ENCODE results near the gene MYB.

Gene MYB

GRCh38 chr6:135165031-135165430, 16.1 kb upstream of the MYB start:
- DNase-seq, result no peak

- no peak for DNase-seq
These were observed 14.6 kb upstream of the MYB start for GRCh38 chr6:135166515-135166914.

DNA sequence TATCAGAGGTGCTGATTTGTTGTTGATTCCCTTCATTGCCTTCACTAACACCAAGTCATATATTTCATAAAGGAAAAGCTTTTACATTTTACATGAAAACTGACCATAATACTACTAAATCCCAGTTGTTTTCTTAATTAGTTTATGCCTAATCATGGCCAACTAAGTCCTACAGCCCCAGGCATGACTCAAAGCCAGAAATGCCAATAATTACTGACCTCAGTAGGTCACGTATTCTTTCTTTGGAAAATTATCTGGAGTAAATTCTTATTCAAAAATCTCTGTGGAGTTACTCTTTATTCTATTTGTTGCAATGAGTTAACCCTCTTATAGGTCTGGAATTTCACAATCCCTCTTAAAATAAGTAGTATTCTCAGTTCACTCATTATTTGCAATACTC, 13.5 kb upstream of the MYB start:
- no peak for DNase-seq

- no peak for DNase-seq
These were observed 12.3 kb upstream of the MYB start for GRCh38 chr6:135168766-135169165.

DNA sequence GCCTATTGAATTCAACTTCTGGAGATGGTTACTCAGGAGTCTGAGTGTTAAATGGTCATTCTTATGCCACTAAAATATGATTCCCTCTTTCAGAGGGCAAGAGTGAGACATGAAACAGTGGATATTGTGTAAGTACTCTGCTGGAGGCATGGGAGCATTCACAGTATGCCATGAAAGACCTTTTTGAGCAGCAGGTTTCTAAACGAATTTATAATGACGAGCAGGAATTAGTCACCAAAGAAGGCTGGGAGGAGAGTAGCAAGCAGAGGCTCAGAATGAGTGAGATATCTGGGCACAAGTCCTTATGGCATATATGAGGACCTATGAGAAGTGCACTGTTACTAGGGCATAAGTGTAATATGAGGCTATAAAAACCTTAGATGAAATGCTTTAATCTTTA, 10.9 kb upstream of the MYB start:
- no peak for DNase-seq

GRCh38 chr6:135170849-135171248, 10.3 kb upstream of the MYB start:
- no peak for DNase-seq

- DNase-seq, result no peak
These were observed 7.7 kb upstream of the MYB start for GRCh38 chr6:135173242-135173988.

DNA sequence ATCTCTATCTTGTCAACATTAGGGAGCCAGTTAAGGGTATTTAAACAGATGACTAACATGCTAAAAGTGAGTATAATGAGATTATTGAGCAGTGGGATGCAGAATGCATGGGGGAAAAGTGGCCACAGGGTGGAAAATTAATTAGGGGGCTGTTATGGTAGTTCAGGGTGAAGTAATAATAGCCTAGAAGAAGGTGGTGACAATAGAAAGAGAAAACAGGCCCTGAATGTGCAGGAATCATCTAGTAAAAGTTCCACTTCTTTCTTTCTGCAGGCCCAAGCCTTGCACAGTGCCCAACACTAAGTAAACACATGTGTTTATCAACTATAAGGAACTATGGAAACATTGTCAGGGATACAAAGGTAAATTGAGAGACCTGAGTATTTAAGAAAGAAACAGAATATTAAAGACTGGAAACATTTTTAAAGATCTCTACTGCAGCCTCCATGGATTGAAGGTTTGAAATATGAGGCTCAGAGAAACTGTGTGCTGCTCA, 7.1 kb upstream of the MYB start:
- DNase-seq, result no peak

DNA sequence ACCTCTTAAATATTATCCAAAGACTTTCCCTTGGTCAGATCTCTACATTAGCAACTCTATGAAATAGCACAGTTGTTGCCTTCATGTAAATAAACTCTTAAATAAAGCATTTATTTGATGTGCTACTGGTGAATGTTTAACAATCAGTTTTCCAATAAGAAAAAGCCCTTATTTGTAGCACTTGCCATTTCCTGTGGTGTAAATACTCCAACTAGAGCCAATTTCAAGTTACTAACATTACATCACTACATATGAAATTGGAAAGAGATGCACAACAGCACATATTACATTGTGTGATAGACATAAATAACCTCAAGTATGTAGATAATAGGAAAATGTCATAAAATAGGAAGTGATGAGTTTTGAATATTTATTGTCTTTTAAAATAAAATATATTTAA, 5.0 kb upstream of the MYB start:
- no peak for DNase-seq

- no peak for DNase-seq
These were observed 4.6 kb upstream of the MYB start for GRCh38 chr6:135176464-135176863.

- no peak for DNase-seq
These were observed 1.7 kb upstream of the MYB start for GRCh38 chr6:135179372-135179771.

DNA sequence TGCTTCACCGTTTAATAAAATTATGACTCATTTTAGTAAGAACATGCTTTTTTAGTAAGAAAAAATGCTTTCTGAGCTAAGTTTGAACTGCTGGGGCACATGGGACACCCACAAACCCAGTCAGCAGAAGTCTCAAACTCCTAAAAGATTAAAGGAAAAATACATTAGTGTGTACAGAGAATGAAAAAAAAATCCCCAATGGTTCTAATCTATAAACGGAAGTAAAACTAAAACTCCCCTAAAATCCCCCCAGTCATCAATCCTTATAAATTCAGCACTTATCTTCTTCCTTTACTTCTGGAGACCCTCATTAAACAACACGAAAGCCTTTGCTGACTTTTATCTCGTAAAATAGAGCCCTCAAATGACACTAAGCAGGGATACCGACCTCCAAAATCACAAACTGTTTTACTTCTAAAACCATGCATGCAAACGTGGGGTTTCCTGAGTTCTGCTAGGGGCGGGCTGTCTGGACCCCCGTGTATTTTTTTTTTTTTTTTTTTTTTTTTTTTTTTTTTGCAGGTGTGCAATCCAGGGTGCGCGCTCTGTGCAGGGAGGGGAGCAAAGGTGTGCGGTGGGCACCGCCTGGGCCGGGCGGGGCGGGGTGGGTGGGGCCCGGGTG, 1.1 kb upstream of the MYB start:
- DNase-seq, result no peak

GRCh38 chr6:135181333-135182070, 394 bp downstream of the MYB start:
- DNase-seq, result peak; percentile 36

GRCh38 chr6:135182071-135183001, 1.2 kb downstream of the MYB start:
- no peak for DNase-seq

- no peak for DNase-seq
These were observed 2.0 kb downstream of the MYB start for GRCh38 chr6:135183002-135183531.

GRCh38 chr6:135183532-135184440, 2.7 kb downstream of the MYB start:
- DNase-seq, result no peak

DNA sequence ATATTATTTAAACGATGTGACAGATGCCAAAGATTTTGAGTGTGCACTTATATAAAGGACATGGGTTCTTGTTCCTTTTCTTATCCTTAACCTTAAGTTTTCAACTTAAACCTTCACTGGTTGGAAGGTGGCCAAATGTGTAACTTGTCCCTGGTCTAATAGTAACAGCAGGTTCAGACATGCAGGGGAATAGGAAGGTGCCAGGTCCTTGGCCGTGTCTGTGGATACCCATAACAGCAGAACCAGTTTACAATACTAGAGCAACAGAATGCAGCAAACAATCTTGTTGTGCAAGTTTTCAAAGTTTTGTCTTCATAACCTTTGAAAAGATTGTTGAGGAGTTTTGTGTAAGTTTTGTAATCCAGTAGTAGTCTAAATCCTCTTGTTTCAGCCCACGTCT, 4.4 kb downstream of the MYB start:
- DNase-seq, result no peak

DNA sequence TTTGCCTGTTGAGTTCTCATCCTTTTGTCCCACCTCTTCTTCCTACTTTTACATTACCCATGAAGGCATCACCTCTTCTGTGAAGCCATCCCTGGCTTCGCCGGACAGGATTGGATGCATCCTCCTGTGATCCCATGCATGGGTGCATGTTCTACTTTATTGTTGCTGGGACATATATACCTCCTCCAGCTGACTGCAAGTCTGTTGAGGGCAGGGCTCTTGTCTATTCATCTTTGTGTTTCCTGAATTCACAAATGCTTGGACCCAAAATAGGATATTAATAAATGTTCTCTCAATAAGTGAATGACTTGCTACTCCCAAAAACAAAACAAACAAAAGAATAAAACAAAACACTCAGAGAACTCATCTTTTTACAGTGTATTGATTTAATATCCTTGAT, 5.1 kb downstream of the MYB start:
- DNase-seq, result no peak

DNA sequence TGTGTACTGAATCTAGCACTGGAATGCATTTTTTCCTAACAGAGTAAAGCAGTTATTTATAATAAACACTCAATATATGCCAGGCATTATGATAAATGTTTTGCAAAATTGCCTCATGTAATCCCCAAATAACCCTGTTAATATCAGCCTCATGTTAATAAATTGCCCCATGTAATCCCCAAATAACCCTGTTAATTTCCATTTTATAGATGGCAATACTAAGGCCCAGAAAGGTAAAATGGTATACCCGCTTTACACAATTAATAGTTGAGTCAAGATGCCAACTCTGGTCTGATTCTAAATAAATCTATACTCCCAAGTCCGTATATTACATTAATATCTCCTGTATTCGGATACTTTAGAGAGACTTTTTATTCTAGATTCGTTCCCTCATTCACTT, 6.3 kb downstream of the MYB start:
- DNase-seq, result no peak

DNA sequence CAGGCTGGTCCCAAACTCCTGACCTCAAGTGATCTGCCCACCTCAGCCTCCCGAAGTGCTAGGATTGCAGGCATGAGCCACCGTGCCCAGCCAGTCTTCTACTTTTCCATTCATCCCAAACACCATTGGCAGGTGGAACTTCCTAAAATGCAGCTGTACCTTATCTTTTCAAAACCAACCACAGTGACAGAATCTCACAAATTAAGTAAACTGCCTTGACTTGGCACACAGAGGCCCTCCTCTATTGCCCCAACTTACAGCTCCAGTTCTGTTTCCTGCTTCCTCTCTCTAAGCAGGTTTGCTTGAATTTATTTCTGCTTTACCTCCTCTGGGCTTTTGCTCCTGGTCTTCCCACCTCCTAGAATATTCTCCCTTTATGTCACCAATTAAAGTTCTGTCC, 7.6 kb downstream of the MYB start:
- DNase-seq, result no peak

- no peak for DNase-seq
These were observed 8.2 kb downstream of the MYB start for GRCh38 chr6:135189344-135189743.

Measured in left hindlimb (tissue), 1 donor.